ENCODE measurements around the gene ZNF581.

The ZNF581 gene

DNA sequence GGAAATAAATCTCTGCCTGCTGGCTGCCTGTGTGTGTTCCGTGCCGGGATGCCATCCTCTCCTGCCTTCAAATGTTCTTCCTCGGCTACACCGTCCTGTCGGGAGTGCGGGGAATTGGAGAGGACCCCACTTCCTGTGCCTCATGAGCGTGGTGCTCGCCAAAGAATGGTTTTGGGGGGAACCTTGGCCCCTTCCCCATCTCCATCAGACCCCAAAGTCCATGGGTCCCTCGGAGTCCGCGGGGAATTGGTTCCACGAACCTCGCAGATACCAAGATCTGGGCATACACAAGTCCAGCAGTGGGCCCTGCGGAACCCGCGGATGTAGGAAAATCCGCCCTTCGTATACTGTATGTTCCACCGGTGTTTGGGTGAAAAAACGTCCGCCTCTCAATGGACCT lies 40.3 kb upstream of the ZNF581 start (continued):
- TF ChIP-seq ZNF76 (tag by site-specific recombination; IDR thresholded peaks at IDR 0.05; ENCODE audit: borderline replicate concordance, low read depth) (no peak), ZBTB8A (tag by site-specific recombination; IDR thresholded peaks at IDR 0.05) (no peak)

GRCh38 chr19:55603581-55604292 lies 39.7 kb upstream of the ZNF581 start:
- Histone ChIP-seq H3K36me3 (ENCODE audit: control insufficient read depth in 2 of 2, insufficient read depth in 1 of 2, low read length in 2 of 2) (peaks cover 7 to 15% of the 10 kb centered on the region in 2 experiments; a peak in 2 of 3 replicates), H3K4me3 (ENCODE audit: low read depth, low read length) (no peak overlapping the region), H3K27ac (ENCODE audit: extremely low read depth, low read depth, low read length) (peak overlapping the region; percentile 58), H3K4me1 (ENCODE audit: control insufficient read depth, insufficient read depth, low read length) (peaks cover 8% of the 10 kb centered on the region; the same call in 1 of the 2 replicates), H3K9me3 (ENCODE audit: control insufficient read depth, insufficient read depth, low read depth, low read length) (no peaks in the 10 kb centered on the region)
- POLR2A ChIA-PET, result interaction anchor here (0.6 to 4.5 kb wide), 12 partner anchors 16 to 784 kb away, joined by 3 to 75 read pairs (median 6); partner anchors contain the start of genes ISOC2, NAT14, ZNF579 and ZNF628
- CTCF ChIA-PET, result interaction anchor here (1.2 to 3.1 kb wide), 2 partner anchors 28 to 100 kb away, joined by 10 to 48 read pairs; no protein-coding TSS in a partner anchor
- no peak for TF ChIP-seq ZNF391 (tag by site-specific recombination; IDR thresholded peaks at IDR 0.05; ENCODE audit: borderline replicate concordance, low read depth)
- 0 out of 2 replicates have a peak, but pooled peaks have one; percentile 18 for TF ChIP-seq KLF1 (tag by site-specific recombination; IDR thresholded peaks at IDR 0.05)
- TF ChIP-seq ZNF184 (tag by site-specific recombination; IDR thresholded peaks at IDR 0.05), result no peak

DNA sequence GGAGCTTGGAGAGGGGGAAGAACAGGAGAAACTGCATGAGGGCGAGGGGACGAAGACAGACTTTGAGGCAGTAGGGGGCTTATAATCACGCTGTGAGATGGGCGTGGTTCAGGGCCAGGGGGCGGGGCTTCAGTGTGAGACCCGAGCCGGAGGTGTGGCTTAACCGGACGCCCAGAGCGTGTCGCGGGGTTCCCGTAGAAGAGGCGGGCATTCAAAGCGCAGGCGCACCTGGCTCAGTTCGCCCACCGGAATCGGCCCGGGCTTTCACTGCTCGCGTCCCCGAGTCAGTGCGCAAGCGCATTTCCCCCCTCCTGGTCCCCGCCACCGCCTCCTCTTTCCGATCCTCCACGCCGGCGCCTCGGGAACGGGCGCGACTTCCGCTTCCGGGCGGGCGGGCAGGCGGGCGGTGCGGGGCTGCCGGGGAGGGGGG lies 38.2 kb upstream of the ZNF581 start:
- POLR2A ChIA-PET, result interaction anchor here (0.5 to 4.5 kb wide), 18 partner anchors 16 to 488 kb away, joined by 3 to 75 read pairs (median 4); partner anchors contain the start of genes PPP1R12C, U2AF2, UBE2S and ZNF579
- CTCF ChIA-PET, result interaction anchor here (0.5 to 3.1 kb wide), 22 partner anchors 14 to 266 kb away, joined by 3 to 50 read pairs (median 6); partner anchors contain the start of genes ISOC2, KMT5C and ZNF784
- Histone ChIP-seq H3K36me3 (ENCODE audit: control insufficient read depth in 2 of 2, insufficient read depth in 1 of 2, low read length in 2 of 2) (peaks cover 15 to 27% of the 10 kb centered on the region in 2 experiments; a peak in 2 of 3 replicates), H3K9me3 (ENCODE audit: control insufficient read depth, insufficient read depth, low read depth, low read length) (no peaks in the 10 kb centered on the region), H3K4me3 (ENCODE audit: low read depth, low read length) (peak overlapping the region; percentile 97), H3K4me1 (ENCODE audit: control insufficient read depth, insufficient read depth, low read length) (peaks cover 8% of the 10 kb centered on the region; the same call in 1 of the 2 replicates), H3K27ac (ENCODE audit: extremely low read depth, low read depth, low read length) (peak overlapping the region; percentile 88; the same call in 1 of the 2 replicates)
- TF ChIP-seq PRDM1 (tag by site-specific recombination; IDR thresholded peaks at IDR 0.05) (peak; percentile 22; the same call in 1 of the 2 replicates), ZFP69B (tag by site-specific recombination; IDR thresholded peaks at IDR 0.05) (no peak), HIC1 (tag by site-specific recombination; IDR thresholded peaks at IDR 0.05) (no peak), ZNF23 (tag by site-specific recombination; IDR thresholded peaks at IDR 0.05; ENCODE audit: borderline replicate concordance) (no peak), ZNF26 (tag by site-specific recombination; IDR thresholded peaks at IDR 0.05) (no peak), ZBTB11 (tag by site-specific recombination; conservative IDR thresholded peaks at IDR 0.05; ENCODE audit: low read depth) (peak; percentile 88), ZEB2 (tag by site-specific recombination; IDR thresholded peaks at IDR 0.05) (peak; percentile 44), ZNF280C (tag by site-specific recombination; IDR thresholded peaks at IDR 0.05) (no peak), KLF1 (tag by site-specific recombination; IDR thresholded peaks at IDR 0.05) (peak; percentile 25), ZXDB (tag by site-specific recombination; IDR thresholded peaks at IDR 0.05) (peak; percentile 29), ZNF324 (tag by site-specific recombination; IDR thresholded peaks at IDR 0.05) (no peak), ZNF623 (tag by site-specific recombination; IDR thresholded peaks at IDR 0.05) (no peak), ZBTB8A (tag by site-specific recombination; IDR thresholded peaks at IDR 0.05) (peak; percentile 62), ZNF529 (tag by site-specific recombination; IDR thresholded peaks at IDR 0.05; ENCODE audit: insufficient replicate concordance) (no peak), ZFHX2 (tag by site-specific recombination; conservative IDR thresholded peaks at IDR 0.05) (peak; percentile 52), ZNF530 (tag by site-specific recombination; IDR thresholded peaks at IDR 0.05; ENCODE audit: low read depth) (no peak)
- TF ChIP-seq, protein P1, sequence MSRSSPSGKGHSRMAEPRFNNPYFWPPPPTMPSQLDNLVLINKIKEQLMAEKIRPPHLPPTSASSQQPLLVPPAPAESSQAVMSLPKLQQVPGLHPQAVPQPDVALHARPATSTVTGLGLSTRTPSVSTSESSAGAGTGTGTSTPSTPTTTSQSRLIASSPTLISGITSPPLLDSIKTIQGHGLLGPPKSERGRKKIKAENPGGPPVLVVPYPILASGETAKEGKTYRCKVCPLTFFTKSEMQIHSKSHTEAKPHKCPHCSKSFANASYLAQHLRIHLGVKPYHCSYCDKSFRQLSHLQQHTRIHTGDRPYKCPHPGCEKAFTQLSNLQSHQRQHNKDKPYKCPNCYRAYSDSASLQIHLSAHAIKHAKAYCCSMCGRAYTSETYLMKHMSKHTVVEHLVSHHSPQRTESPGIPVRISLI (tag by site-specific recombination; IDR thresholded peaks at IDR 0.05), result no peak
